Cardiac muscle cell (in vitro differentiated cells and primary cell): ENCODE results near the gene SAFB. TPM values are rescaled to one million over a fixed set of nuclear protein-coding genes. Genes with fewer than 3 reads are reported as not detected.

Experiments used
- DNase-seq, 2 donors: peaks; one replicate each; pipeline versions ENCODE4 v3.0.0 to v3.0.0-alpha.2; 2010 to 2017; ENCODE audit warnings: low read depth in 1 of 2, low spot score in 1 of 2
- H3K27ac ChIP-seq: fragments of 200-600 bp; sonication (generic); 2 replicates; pipeline ENCODE4 v1.5.1; 2016
- H3K27me3 ChIP-seq: fragments of 200-600 bp; sonication (generic); 2 replicates; pipeline ENCODE4 v1.6.0; 2016; ENCODE audit warnings: control low read depth
- H3K36me3 ChIP-seq: fragments of 200-600 bp; sonication (generic); 2 replicates; pipeline ENCODE4 v1.5.1; 2016; ENCODE audit warnings: control low read depth
- H3K4me1 ChIP-seq: fragments of 200-600 bp; sonication (generic); 2 replicates; pipeline ENCODE4 v1.8.1; 2017; ENCODE audit warnings: low read depth, mild to moderate bottlenecking, mixed run types
- H3K4me3 ChIP-seq: fragments of 200-600 bp; sonication (generic); 2 replicates; pipeline ENCODE4 v1.5.1; 2016; ENCODE audit warnings: mild to moderate bottlenecking
- H3K9me3 ChIP-seq: fragments of 200-600 bp; sonication (generic); 2 replicates; pipeline ENCODE4 v1.5.1; 2017; ENCODE audit warnings: low read depth, mild to moderate bottlenecking, control low read depth
- polyA plus RNA-seq: library from polyadenylated mRNA; unstranded; fragments of >200 nt; fragmentation: Nextera tagmentation; extraction: Ambion mirVana; gene quantifications from 2 replicates; pipeline ENCODE4 v1.2.1, GENCODE V29; 2016
- total RNA-seq: library from RNA; depleted of rRNA; stranded (reverse); fragments of >200 nt; gene quantifications from 2 replicates; pipeline ENCODE4 v1.2.3, GENCODE V29; 2016
- TF ChIP-seq, protein P1 (sequence below): IDR thresholded peaks from 2 replicates; pipeline ENCODE4 v1.5.1; 2012; ENCODE audit warnings: low read depth, mild to moderate bottlenecking, low read length

SAFB gene
- total and polyA plus RNA-seq, 2 experiments from 2014 or later, result 108 to 127 TPM

DNA sequence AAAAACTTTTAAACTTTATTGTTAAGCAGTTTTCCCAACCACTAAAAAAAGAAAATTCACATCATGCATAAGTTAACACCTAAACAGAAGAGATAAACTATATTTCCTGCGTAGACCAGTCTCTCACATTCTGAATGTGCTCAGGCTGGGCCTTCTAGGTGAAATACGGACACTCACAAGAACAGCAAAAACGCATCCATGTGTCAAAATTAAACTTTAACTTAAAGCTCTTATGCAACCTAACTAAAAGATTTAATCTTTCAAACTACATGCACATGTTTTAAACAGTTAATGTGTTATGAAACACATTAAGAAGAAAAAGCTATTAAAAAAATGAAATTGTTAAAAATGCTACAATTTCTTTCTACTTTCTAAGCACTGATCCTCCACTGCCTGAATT, 2.9 kb upstream of the SAFB start:
- Histone ChIP-seq H3K27me3 (no peaks in the 10 kb centered on the region), H3K4me1 (peaks cover 8% of the 10 kb centered on the region), H3K36me3 (peaks cover 30% of the 10 kb centered on the region), H3K4me3 (no peak overlapping the region), H3K27ac (no peak overlapping the region), H3K9me3 (no peaks in the 10 kb centered on the region)
- TF ChIP-seq, protein P1, sequence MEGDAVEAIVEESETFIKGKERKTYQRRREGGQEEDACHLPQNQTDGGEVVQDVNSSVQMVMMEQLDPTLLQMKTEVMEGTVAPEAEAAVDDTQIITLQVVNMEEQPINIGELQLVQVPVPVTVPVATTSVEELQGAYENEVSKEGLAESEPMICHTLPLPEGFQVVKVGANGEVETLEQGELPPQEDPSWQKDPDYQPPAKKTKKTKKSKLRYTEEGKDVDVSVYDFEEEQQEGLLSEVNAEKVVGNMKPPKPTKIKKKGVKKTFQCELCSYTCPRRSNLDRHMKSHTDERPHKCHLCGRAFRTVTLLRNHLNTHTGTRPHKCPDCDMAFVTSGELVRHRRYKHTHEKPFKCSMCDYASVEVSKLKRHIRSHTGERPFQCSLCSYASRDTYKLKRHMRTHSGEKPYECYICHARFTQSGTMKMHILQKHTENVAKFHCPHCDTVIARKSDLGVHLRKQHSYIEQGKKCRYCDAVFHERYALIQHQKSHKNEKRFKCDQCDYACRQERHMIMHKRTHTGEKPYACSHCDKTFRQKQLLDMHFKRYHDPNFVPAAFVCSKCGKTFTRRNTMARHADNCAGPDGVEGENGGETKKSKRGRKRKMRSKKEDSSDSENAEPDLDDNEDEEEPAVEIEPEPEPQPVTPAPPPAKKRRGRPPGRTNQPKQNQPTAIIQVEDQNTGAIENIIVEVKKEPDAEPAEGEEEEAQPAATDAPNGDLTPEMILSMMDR, result no peak
- no peak for DNase-seq

DNA sequence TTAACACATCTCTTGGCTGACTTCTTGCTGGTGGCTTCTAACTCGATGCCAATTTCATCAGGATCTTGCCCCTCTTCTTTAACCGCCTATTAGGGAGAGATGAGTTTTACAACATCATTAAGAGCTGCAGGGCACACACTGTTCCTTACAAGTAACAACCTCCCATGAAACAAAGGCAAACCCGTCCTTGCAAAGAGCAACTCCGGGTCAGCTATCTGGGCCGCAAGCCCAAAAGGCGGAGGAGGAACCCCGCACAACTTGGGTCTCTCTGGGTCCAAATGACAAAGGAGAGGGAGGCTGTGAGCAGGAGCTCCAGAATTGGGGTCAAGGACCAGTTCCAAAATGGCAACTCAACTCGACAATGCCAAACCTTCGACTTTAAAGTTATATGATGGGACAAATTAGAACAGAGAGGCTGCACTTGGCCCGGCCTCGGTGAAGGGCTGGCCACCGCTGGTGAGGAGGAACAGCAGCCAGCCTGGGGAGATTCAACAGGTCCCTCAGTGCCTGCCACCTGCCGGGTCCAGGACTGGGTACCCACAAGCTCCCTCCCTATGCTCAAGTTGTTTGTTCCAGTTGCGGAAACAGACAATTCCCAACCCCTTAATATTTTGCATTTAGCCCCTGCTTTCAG, 1.5 kb upstream of the SAFB start:
- Histone ChIP-seq H3K4me1 (peaks cover 13% of the 10 kb centered on the region), H3K4me3 (peak overlapping the region; percentile 85), H3K27me3 (no peaks in the 10 kb centered on the region), H3K27ac (peak overlapping the region; percentile 91), H3K9me3 (no peaks in the 10 kb centered on the region), H3K36me3 (peaks cover 17% of the 10 kb centered on the region)
- TF ChIP-seq, protein P1, result no peak
- DNase-seq, result peak in 1 of 2 donors; percentile 25

DNA sequence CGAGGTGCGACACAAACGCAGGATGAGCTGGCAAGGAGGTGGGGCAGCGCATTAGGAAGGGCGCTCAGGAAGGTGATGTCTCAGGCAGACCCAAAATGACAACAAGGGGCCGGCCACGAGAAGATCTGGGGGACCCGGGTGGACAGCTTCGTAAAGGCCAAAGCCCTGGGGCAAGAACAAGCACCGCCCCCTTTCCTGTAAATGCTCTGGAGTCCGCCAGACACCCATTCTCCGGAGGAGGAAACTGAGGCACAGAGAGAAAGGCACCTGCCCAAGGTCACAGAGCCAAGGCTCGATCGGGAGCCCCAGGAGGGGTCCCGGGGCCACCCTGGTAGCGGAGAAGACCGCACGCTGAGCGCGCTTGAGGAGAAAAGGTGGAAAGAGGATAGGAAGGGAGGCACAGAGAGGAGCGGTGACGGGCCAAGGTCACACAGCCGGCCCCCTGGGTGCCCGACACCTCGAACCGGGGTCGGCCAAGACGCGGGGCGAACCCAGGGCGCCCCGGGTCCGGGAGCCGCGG, 878 bp upstream of the SAFB start:
- H3K4me1 ChIP-seq, result peaks cover 13% of the 10 kb centered on the region
- H3K27me3 ChIP-seq, result no peaks in the 10 kb centered on the region
- TF ChIP-seq, protein P1, result no peak
- H3K9me3 ChIP-seq, result no peaks in the 10 kb centered on the region
- peak overlapping the region; percentile 85 for H3K4me3 ChIP-seq
- DNase-seq, result no peak
- H3K27ac ChIP-seq, result peak overlapping the region; percentile 91
- H3K36me3 ChIP-seq, result peaks cover 22% of the 10 kb centered on the region

DNA sequence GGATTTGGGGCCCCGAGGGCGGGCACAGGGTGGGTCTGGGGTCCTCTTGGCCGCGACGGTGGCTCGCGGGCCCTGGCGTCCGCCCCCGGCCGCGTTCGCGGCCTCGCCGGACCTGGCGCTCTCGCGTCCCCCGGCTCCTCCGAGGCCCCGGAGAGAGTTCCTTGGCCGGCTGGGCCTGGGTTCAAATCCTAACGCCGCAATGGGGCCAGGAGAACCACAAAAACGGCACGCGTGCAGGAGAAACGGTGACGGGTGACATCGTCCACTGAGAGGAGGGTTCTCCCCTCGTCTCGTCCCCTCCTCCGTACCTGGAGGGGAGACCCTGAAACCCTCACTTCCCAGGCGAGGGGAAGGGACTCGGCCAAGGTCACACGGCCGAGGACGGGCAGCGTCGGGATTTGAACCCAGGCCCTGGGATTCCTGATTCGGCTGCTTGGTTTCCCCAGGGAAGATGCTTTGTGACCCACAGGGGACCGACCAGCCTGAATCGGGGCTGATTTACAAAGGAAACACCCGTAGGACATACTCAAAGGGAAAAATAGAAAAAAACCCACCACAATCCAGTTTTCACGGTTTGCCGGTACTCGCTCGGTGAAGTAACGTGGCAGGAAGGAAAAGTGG, 624 bp downstream of the SAFB start:
- peaks cover 28% of the 10 kb centered on the region for H3K36me3 ChIP-seq
- no peaks in the 10 kb centered on the region for H3K27me3 ChIP-seq
- H3K9me3 ChIP-seq, result no peaks in the 10 kb centered on the region
- H3K4me1 ChIP-seq, result peaks cover 13% of the 10 kb centered on the region
- DNase-seq, result no peak
- H3K27ac ChIP-seq, result peak overlapping the region; percentile 97
- peak overlapping the region; percentile 85 for H3K4me3 ChIP-seq
- TF ChIP-seq, protein P1, result no peak

DNA sequence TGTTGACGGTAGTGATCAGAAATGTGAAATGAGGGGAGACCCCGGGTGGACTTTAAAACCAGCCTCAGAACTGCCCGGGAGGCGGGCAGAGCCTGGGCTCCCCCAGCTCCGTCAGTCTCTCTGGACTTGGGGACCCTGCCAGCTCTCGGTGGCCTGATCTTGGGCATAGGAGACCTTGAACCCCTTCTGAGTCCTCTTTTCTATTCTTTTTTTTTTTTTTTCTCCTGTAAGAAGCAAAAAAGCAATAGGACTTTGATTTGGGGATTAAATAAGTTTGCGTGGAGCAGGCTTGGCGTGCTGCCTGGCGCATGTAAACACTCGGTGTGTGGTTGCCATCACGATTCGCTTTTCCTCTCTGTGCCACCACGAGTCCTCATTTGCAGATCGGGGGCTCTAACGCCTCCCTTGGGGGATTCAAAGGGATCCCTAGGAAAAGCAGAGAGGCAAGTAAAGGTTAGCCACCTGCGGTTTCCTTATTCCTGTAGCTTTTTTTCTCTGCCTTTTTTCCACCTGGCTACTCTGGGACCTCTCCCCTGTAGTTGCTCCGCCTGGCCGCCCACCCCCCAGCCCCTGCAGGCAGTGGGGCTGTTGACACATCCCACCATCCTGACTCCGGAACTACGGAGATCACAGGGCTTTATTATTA, 1.3 kb downstream of the SAFB start:
- Histone ChIP-seq H3K36me3 (peaks cover 29% of the 10 kb centered on the region), H3K4me3 (peak overlapping the region; percentile 85), H3K27me3 (no peaks in the 10 kb centered on the region), H3K27ac (peak overlapping the region; percentile 97), H3K4me1 (peaks cover 13% of the 10 kb centered on the region), H3K9me3 (no peaks in the 10 kb centered on the region)
- TF ChIP-seq, protein P1, result no peak
- DNase-seq, result peak; percentile 42 to 53
